KG1 (cell line): ENCODE measurements around the gene IFT122.
A peak's percentile ranks its signal among the peaks of the same experiment; 100 is the strongest.
"Not testable (repeated sequence)": the region's sequence is repeated elsewhere in the genome, so short reads cannot be mapped to it uniquely, and the experiment has no call there.

Source experiments
- DNase-seq: peaks from one replicate; lab custom pipeline; 2025; lab: John Stamatoyannopoulos, UW

The IFT122 gene, protein sequence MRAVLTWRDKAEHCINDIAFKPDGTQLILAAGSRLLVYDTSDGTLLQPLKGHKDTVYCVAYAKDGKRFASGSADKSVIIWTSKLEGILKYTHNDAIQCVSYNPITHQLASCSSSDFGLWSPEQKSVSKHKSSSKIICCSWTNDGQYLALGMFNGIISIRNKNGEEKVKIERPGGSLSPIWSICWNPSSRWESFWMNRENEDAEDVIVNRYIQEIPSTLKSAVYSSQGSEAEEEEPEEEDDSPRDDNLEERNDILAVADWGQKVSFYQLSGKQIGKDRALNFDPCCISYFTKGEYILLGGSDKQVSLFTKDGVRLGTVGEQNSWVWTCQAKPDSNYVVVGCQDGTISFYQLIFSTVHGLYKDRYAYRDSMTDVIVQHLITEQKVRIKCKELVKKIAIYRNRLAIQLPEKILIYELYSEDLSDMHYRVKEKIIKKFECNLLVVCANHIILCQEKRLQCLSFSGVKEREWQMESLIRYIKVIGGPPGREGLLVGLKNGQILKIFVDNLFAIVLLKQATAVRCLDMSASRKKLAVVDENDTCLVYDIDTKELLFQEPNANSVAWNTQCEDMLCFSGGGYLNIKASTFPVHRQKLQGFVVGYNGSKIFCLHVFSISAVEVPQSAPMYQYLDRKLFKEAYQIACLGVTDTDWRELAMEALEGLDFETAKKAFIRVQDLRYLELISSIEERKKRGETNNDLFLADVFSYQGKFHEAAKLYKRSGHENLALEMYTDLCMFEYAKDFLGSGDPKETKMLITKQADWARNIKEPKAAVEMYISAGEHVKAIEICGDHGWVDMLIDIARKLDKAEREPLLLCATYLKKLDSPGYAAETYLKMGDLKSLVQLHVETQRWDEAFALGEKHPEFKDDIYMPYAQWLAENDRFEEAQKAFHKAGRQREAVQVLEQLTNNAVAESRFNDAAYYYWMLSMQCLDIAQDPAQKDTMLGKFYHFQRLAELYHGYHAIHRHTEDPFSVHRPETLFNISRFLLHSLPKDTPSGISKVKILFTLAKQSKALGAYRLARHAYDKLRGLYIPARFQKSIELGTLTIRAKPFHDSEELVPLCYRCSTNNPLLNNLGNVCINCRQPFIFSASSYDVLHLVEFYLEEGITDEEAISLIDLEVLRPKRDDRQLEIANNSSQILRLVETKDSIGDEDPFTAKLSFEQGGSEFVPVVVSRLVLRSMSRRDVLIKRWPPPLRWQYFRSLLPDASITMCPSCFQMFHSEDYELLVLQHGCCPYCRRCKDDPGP

DNA sequence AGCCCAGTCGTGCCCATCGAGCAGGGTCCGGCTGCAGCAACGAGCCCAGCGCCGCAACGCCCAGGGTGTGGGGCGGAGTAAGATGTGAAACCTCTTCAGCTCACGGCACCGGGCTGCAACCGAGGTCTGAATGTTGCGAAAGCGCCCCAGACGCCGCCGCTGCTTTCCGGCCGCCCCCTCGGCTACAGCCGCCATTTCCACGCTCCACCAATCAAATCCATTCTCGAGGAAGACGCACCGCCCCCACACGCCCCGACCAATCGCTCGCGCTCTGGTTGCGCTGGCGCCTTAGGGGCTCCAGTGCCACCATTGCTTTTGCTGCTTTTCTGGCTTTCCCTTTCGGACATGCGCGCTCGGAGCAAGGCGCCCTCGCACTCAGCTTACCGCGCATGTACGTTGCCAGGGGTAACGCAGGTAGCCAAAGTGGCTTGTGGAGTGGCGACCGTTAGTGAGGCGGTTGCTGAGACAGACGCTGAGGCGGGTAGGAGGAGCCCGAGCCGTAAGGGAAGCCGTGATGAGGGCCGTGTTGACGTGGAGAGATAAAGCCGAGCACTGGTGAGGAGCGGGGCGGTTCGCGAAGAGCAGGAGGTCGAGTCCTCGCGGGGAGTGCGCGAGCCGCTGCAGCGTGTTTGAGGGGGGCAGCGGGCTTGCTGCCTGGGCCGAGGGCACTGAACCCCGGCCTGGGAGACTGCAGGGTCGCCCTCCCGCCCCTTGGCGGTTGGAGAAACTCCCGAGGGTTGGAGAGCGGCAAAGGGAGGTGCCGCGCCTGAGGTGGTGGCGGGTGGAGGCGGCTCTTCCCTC is at the start of gene IFT122, which contains the start of gene MBD4:
Gene IFT122 (plus strand): TSS at position 408 of the 801 bp plus-strand sequence. CDS start 107 bp downstream, at position 515.
Gene MBD4 (minus strand): TSS at position 132 of the 801 bp plus-strand sequence. CDS start 115 bp downstream, at position 17.
- peak; percentile 97 for DNase-seq

DNA sequence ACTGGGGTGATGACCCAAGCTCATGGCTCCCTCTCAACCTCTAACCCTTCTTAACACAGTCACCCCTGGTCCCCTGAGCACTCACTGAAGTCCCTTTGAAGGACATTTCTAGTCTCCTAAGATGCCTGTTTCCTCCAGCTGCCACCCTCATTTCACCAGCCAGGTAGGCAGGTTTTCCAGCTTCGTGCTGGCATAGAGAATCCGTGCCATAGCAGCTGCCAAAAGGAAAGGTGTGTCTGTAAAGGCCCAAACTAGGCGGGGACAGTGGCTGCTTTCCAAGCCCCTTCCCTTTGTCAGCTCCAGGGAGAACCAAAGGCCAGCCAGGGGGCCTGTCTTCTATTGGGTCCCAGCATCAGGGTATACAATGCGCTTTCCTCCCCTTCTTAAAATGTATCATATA is 48.4 kb upstream of the IFT122 start:
- DNase-seq, result not testable (repeated sequence)

DNA sequence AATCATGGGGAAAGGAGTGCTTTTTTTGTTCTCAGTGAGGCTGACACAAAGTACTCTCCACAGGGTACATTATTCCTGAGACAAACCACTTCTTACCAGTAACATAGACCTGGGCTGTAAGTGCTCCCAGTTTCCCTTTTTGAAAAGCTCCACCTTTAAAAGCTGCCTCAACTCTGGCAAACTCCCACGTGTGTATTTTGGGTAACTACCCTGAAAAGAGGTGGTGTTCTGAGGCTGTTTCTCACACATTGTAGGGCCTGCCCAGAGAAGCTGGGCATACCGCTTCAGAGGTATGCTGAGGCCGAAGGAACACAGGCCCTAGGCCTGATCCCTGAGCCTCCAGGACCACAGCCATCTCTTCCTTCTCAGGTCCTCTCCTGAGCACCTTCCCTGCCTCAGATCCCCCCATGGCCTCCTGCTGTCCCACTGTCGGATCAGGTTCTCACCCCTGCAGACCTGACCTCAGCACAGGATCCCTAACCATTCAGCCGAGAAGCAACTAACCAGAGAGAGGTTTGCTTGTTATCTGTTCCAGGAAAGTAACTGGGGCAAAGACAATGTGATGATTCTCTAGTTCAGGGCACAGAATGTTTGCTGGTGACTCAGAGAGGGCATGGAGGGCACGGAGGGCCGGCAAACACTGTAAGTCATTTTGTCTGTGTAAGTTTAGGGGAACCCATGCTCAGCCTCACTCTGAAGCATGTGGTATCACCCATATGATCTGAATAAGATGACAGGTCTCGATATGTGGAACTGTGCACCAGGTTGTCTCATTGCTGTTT is 47.7 kb upstream of the IFT122 start:
- DNase-seq, result not testable (repeated sequence)

DNA sequence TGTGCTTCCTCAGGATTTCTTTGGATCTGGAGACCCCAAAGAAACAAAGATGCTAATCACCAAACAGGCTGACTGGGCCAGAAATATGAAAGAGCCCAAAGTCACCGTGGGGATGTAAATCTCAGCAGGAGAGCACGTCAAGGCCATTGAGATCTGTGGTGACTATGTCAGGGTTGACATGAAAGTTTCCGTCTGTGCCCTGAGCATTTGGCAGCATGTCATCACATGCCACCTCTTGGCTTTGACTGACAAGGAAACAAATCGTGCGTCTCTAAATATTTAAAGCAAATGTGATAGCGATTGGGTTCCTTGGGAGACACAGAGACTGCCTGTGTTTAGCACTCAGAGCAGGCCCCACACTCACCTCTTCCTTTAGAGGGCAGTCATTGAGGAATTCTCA is 46.8 kb upstream of the IFT122 start:
- no peak for DNase-seq

DNA sequence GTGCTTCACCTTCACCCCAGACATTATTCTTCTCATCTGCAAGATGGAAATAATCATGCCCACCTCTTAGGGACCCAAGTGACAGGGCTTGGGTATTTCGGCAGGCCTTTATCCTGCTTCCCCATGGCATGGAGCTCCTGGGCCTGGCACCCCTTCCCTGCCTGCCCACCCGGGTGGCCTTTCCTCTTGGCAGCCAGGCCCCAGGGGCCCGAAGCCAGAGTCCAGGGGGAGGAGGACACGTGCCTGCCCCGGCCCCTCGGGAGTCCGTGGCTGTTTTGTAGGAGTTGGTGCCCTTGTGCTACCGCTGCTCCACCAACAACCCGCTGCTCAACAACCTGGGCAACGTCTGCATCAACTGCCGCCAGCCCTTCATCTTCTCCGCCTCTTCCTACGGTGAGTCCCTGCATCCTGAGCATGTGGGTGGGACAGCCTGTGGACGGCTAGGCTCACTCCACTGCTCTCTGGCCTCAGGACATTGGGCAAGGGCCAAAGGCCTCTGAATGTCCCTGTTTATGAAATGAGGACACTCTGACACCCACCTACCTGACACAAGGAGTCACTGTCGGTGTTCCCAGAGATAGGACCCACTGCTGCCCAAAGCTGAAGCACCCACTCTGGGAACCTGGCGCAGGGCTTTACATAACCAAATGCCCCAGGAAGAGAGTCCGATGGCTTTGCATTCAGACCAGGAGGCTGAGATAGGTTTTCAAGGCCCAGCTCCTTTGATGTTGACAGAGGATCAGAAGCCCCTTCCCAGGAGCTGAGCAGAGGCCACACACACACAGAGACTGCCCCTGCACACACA is 46.1 kb upstream of the IFT122 start:
- not testable (repeated sequence) for DNase-seq

DNA sequence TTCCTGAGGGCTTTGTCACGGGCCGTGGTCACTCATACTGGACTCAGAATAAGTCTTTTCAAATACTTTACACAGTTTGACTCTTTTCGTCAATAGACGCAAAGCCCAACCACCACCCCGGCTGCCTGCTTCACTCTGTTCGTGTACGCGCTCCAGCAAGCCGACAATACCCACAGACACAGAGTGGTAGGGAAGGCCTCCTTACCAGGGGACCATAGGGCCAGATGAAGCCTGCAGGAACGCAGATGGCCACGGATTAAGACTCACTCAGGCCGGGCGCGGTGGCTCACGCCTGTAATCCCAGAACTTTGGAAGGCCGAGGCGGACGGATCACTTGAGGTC is 41.2 kb upstream of the IFT122 start:
- peak; percentile 27 for DNase-seq

DNA sequence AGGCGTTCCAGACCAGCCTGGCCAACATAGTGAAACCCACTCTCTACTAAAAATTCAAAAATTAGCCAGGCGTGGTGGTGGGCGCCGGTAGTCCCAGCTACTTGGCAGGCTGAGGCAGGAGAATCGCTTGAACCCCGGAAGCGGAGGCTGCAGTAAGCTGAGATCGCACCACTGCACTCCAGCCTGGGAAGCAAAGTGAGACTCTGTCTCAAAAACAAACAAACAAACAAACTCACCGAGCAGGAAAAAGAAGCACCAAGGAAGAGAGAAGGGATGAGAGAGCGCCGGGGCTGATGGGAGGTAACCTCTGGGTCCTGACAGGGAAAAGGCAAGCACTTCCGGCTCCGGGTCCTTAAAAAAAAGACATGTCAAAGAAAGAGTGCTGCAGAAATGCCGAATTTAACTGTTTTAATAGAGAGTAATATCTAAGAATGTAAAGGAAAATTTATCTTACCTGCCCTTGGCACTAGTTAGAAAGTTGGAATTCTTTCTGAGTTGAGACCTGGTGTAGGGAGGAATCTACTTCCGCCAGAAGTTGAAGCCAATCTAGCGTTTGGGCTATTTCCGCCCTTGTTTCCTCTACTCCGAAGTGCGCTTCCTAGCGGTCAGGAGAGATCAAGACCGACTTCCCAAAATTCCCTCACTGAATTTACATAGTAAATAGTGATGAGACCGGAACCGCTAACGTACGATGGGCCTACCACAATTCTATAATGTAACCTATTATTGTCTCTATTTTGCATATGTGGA is 40.7 kb upstream of the IFT122 start:
- peak; percentile 90 for DNase-seq

DNA sequence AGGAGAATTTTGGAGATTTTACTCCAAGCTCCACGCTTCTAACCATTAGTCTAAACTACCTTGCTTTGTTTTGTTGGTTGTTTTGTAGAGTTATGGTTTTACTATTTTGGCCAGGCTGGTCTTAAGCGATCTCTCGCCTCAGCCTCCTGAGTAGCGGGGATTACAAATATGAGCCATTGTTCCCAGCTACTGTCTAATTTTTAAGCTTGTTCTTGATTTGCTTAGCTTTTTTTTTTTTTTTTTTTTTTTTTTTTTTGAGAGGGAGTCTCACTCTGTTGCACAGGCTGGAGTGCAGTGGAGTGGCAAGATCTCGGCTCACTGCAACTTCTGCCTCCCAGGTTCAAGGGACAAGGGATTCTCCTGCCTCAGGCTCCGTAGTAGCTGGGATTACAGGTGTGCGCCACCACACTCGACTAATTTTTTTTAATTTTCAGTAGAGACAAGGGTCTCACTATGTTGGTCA is 40.1 kb upstream of the IFT122 start:
- peak; percentile 55 for DNase-seq

DNA sequence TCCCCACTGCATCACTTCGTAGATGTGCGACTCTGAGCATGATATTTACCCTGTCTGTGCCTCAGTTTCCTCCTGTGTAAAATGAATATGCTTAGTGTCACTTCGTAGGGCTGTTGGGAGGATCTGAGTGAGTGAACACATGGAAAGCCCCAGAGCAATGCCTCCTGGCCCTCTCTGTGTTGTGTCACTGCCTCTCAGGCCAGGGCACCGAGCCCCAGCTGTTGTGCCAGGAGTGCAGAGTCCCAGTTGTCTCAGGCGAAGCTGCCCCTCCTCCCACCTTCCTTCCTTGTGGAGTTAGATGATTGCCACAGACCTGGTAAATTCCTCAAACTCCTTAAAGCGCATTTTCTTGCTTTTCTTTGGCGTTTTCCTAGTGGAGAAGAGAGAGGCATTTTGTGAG is 37.8 kb upstream of the IFT122 start:
- no peak for DNase-seq

DNA sequence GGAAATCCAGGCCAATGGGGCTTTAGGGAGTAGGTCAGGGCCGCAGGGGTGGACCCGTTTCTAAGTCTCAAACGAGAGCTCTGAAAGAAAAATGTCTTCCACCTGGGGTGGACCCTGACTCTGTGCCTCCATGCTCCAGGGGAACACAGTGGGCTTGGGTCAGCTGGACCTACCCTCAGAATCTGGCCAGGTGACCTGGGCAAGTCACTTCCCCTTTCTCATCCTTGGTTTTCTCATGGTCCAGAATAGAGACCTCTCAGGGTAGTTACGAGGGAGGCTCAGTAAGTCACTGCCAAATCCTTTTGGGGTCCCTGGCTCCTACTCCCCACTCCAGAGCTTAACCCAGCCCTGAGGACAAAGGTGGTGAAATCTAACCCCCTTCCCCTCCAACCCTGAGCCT is 37.4 kb upstream of the IFT122 start:
- DNase-seq, result no peak

DNA sequence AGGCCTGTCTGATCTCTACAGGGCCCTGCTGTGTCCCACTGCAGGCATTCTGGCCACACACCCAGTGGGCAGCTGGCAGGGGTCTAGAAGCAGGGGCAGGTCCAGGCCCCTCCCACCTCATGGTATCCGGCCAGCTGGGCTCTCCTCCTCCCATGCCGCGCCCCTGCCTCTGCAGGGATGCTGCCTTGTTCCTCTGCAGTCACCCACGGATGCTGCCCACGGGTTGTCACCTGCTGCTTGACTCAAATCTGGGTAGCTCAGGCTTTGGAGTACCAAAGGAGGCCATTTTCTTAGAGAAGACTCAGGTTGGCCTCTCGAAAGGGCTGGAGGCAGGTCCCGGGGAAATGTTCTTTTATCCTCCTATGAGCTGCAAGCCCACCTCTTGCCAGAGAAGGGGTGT is 36.6 kb upstream of the IFT122 start:
- no peak for DNase-seq

DNA sequence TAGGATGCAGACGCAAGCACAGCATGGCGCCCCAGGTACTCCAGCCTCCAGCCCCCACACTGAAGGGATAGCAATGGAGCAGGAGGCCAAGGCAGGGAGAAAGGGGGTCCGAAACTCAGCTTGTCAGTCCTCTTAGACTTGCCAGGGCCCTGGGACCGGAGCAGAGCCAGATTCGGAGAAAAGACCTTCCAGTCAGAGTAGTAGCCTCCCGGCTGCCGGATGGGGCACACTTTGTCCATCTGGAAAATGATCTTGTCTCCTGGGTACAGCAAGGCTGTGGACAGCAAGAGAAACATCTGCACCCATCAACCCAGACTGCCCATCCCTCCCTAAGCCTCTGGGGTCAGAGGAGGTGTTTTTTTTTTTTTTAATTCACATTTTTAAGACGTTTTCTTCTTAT is 35.9 kb upstream of the IFT122 start:
- no peak for DNase-seq

DNA sequence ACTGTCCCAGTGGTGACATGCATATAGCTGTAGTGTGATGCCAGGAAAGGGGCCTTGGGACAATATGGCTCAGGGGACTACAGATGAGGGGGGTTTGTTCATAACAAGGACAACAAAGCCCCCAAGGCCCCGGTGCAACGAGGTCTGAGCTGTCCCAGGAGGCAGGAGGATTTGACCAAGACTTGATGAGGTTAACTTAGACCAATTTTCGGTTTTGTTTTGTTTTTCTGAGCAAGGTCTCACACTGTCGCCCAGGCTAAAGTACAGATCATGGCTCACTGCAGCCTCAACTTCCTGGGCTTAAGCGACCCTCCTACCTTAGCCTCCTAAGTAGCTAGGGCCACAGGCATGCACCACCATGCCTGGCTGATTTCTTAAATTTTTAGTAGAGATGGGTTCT is 35.4 kb upstream of the IFT122 start:
- no peak for DNase-seq

DNA sequence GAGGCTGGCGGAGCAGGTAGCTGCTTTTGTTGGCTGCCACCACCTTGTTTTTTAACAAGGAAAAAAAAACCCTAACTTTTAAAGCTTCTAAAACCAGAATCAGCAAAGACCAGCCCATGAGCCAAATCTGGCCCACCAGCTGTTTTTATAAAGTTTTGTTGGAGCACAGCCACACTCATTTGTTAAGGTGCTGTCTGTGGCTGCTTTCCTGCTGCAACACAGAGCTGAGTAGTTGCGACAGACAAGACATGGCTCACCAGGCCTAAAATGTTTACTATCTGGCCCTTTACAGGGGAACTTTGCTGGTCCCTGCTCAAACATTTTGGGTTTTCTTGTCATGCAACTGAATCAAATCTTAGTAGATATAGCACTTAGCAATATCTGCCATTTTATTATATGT is 30.5 kb upstream of the IFT122 start:
- no peak for DNase-seq

DNA sequence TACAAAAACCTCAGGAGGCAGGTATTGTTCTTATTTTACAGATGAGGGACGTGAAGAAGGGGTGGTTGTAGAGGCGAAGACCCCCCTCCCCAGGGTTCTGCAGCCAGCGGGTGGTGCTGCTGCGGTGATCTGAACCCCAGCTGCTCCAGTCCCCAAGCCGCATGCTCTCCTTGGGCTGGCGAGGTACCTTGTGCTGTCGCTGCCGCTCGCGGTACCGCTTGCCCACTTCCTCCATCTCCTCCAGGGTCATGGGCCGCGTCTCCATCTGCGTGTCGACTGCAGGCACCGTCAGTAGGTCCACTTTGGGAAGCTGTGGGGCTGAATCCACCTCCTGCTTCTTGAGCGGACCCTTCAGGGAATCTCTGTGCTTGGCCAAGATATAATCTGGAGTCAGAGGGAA is 29.1 kb upstream of the IFT122 start:
- DNase-seq, result no peak

DNA sequence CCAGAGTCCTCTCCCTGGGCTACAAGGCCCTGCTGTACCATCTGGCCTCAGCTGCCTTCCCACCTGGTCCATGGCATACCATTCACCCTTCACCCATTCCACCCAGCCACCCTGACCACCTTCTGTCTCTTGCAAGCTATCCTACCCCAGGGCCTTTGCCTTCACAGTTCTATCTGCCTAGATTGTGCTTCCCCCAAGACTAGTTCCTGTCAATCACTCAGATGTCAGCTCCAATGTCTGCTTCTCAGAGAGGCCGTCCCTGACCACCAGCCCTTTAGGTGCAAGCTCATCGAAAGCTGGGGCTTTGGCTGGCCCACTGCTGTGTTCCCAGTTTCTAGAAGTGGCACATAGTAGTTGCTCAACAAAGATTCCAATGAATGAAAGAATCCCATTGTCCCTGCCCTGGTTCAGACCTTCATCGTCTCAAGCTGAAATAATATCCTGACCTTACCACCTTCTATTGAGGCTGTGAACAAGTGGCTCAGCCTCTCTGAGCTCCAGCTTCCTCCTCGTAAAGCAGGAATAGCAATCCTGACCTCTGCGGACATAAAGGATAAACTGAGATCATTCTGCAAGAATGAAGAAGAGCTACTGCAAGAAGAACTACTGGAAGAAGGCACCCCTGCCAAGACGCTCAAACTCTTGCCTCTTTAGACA is 27.4 kb upstream of the IFT122 start:
- DNase-seq, result no peak

DNA sequence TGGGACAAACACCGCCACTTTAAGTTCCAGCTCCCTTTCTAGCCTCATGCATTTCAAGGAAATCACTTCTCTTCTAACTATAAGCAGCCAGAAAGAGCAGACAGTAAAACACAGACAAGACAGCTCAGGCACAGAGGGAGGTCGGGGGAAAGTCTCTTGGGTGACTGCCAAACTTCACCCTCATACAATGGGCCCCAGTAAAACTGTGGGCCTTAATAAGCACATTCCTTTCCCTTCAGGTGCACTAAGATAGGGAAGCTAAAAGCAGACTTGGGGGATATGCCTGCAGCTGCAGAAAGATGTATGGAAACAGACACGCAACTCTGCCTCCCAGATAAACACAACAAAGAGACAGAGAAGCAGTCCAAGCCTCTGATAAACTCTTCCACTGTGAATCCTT is 26.8 kb upstream of the IFT122 start:
- not testable (repeated sequence) for DNase-seq
